ENCODE data around the gene MTHFS.

DNA sequence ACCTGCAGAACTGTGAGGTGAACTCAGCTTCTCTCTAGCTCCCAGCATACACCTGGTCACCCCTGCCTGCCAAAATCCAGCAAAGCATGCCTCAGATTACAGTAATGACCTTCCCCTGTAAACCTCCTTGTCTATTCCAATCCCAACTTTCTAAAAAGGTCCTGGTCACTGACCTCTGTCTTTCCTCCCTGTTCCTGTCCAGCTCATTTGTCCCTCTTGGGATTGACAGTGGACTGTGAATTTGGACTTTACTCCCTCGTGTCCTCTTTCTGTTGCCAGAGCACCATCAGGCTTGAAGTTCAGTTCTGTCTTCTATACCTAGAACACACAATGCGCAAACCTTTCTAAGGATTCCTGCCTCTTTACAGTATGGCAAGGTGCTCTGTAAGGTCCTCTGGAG, 50.3 kb downstream of the MTHFS start:
- TF ChIP-seq FOXA1 (IDR thresholded peaks at IDR 0.05) (no peak), FOXM1 (IDR thresholded peaks at IDR 0.05; ENCODE audit: borderline replicate concordance) (no peak), ARNT (IDR thresholded peaks at IDR 0.05) (no peak), NFRKB (IDR thresholded peaks at IDR 0.05) (no peak), BHLHE40 (IDR thresholded peaks at IDR 0.05; ENCODE audit: borderline replicate concordance) (no peak), SUZ12 (IDR thresholded peaks at IDR 0.05) (no peak), ELF4 (IDR thresholded peaks at IDR 0.05) (no peak), FOXK2 (IDR thresholded peaks at IDR 0.05) (no peak), SP1 (IDR thresholded peaks at IDR 0.05) (no peak), PKNOX1 (IDR thresholded peaks at IDR 0.05) (no peak), CTBP1 (IDR thresholded peaks at IDR 0.05; ENCODE audit: borderline replicate concordance) (no peak), ZNF384 (IDR thresholded peaks at IDR 0.05) (no peak), LEF1 (IDR thresholded peaks at IDR 0.05; ENCODE audit: borderline replicate concordance) (no peak), TARDBP (IDR thresholded peaks at IDR 0.05) (no peak)

Data from HEK293T (cell line).